HG03280 (cell line): ENCODE data around the gene IMMP2L.

Source experiments
- ATAC-seq: cut with Tn5 transposase; IDR thresholded peaks from one replicate; pipeline ENCODE4 v1.9.1; 2021; ENCODE audit warnings: mild to moderate bottlenecking, moderate library complexity; ENCODE audit not compliant: unreplicated experiment

IMMP2L gene

GRCh38 chr7:110853263-110853662 is 709.0 kb downstream of the IMMP2L start:
- ATAC-seq: no peak

- ATAC-seq: no peak
Observed at GRCh38 chr7:110852156-110852940, 709.9 kb downstream of the IMMP2L start.

- no peak for ATAC-seq
Observed at GRCh38 chr7:110850224-110850623, 712.1 kb downstream of the IMMP2L start.

- no peak for ATAC-seq
Observed at GRCh38 chr7:110842796-110843195, 719.5 kb downstream of the IMMP2L start.

GRCh38 chr7:110841840-110842545 is 720.3 kb downstream of the IMMP2L start:
- no peak for ATAC-seq

- no peak for ATAC-seq
Observed at GRCh38 chr7:110839866-110840265, 722.4 kb downstream of the IMMP2L start.

- no peak for ATAC-seq
Observed at GRCh38 chr7:110835849-110836248, 726.4 kb downstream of the IMMP2L start.

- no peak for ATAC-seq
Observed at GRCh38 chr7:110835218-110835617, 727.1 kb downstream of the IMMP2L start.

- ATAC-seq: peak; percentile 44
Observed at GRCh38 chr7:110831419-110831818, 730.9 kb downstream of the IMMP2L start.

- no peak for ATAC-seq
Observed at GRCh38 chr7:110830778-110831177, 731.5 kb downstream of the IMMP2L start.

- no peak for ATAC-seq
Observed at GRCh38 chr7:110827936-110828335, 734.4 kb downstream of the IMMP2L start.

GRCh38 chr7:110827287-110827855 is 734.9 kb downstream of the IMMP2L start:
- ATAC-seq: no peak

GRCh38 chr7:110813986-110814385 is 748.3 kb downstream of the IMMP2L start:
- no peak for ATAC-seq

GRCh38 chr7:110809832-110810231 is 752.5 kb downstream of the IMMP2L start:
- no peak for ATAC-seq

GRCh38 chr7:110808361-110808760 is 753.9 kb downstream of the IMMP2L start:
- ATAC-seq: no peak

GRCh38 chr7:110804501-110804900 is 757.8 kb downstream of the IMMP2L start:
- ATAC-seq: no peak

- ATAC-seq: no peak
Observed at GRCh38 chr7:110803602-110804143, 758.6 kb downstream of the IMMP2L start.

GRCh38 chr7:110801502-110801901 is 760.8 kb downstream of the IMMP2L start:
- peak; percentile 57 for ATAC-seq

GRCh38 chr7:110800984-110801383 is 761.3 kb downstream of the IMMP2L start:
- no peak for ATAC-seq

GRCh38 chr7:110797656-110798055 is 764.6 kb downstream of the IMMP2L start:
- ATAC-seq: no peak

- ATAC-seq: no peak
Observed at GRCh38 chr7:110790992-110791391, 771.3 kb downstream of the IMMP2L start.
